ENCODE measurements around the gene TMEFF2.
A peak's percentile ranks its signal among the peaks of the same experiment; 100 is the strongest.

The TMEFF2 gene

GRCh38 chr2:192194866-192195547, at the start of gene TMEFF2 (continued):
- TF ChIP-seq ZNF248 (tag by site-specific recombination; IDR thresholded peaks at IDR 0.05) = no peak
- no peak for TF ChIP-seq REST (tag by site-specific recombination; IDR thresholded peaks at IDR 0.05)
- TF ChIP-seq ZNF280D (tag by site-specific recombination; IDR thresholded peaks at IDR 0.05) = no peak
- TF ChIP-seq HIC1 (tag by site-specific recombination; IDR thresholded peaks at IDR 0.05) = 0 out of 2 replicates have a peak, but pooled peaks have one; percentile 15
- TF ChIP-seq ZBTB48 (tag by site-specific recombination; IDR thresholded peaks at IDR 0.05) = peak; percentile 30; the same call in 1 of the 2 replicates
- peak; percentile 99 for TF ChIP-seq CTCF (tag by site-specific recombination; IDR thresholded peaks at IDR 0.05)
- no peak for TF ChIP-seq ZNF513 (tag by site-specific recombination; IDR thresholded peaks at IDR 0.05)
- TF ChIP-seq ZBTB10 (tag by site-specific recombination; IDR thresholded peaks at IDR 0.05) = peak; percentile 71
- TF ChIP-seq ZNF184 (tag by site-specific recombination; IDR thresholded peaks at IDR 0.05) = no peak
- no peak for TF ChIP-seq ZNF404 (tag by site-specific recombination; IDR thresholded peaks at IDR 0.05)
- TF ChIP-seq ZNF658 (tag by site-specific recombination; IDR thresholded peaks at IDR 0.05) = no peak
- TF ChIP-seq GFI1B (tag by site-specific recombination; IDR thresholded peaks at IDR 0.05) = no peak
- no peak for TF ChIP-seq ZNF701 (tag by site-specific recombination; IDR thresholded peaks at IDR 0.05)
- peak; percentile 94 for TF ChIP-seq SCRT2 (tag by site-specific recombination; IDR thresholded peaks at IDR 0.05)
- TF ChIP-seq IKZF3 (tag by site-specific recombination; IDR thresholded peaks at IDR 0.05) = peak; percentile 46; the same call in 1 of the 2 replicates
- peak; percentile 63; the same call in 1 of the 2 replicates for TF ChIP-seq ZNF76 (tag by site-specific recombination; IDR thresholded peaks at IDR 0.05; ENCODE audit: borderline replicate concordance, low read depth)
- TF ChIP-seq ZNF704 (tag by site-specific recombination; IDR thresholded peaks at IDR 0.05) = no peak
- TF ChIP-seq ZNF157 (tag by site-specific recombination; IDR thresholded peaks at IDR 0.05) = no peak
- peak; percentile 37; the same call in 1 of the 2 replicates for TF ChIP-seq ZNF398 (tag by site-specific recombination; IDR thresholded peaks at IDR 0.05)
- TF ChIP-seq ZNF335 (tag by site-specific recombination; conservative IDR thresholded peaks at IDR 0.05) = no peak

All from HEK293 (cell line).